ENCODE data around the gene ZBTB40.

Gene ZBTB40

DNA sequence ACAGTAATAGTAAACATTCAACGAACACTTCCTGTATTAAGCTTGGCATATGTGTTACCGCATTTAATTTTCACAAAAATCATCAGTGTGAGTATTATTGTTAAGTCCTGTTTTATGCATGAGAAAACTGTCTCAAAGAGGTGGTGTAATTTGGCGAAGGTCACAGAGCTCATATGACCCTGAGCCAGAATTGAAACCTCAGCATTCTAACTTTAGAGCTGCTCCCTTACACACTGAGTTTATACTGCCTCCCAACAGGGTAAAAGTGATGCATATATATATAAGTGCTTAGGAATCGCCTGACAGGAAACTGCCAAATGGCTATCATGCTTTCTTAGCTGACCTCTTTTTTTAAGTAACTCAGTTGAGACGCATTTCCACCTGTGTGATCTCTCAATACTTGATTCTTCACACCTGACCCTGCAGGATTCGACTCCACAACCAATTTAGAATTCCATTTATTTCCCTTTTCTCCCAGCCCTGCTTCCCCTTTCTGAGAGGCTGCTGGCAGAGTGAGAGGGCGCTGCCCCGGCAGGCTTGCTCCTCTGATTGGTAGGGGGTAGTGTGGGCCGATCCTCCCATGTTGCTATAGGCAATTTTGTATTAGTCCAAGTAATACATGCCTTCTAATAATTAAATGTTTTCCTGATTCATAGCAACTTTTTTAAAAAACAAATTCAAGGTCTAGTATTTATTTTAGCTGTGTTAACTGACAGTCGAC is 40.5 kb downstream of the ZBTB40 start:
- no peak for DNase-seq (ENCODE audit: low spot score)
- TF ChIP-seq, protein P1, sequence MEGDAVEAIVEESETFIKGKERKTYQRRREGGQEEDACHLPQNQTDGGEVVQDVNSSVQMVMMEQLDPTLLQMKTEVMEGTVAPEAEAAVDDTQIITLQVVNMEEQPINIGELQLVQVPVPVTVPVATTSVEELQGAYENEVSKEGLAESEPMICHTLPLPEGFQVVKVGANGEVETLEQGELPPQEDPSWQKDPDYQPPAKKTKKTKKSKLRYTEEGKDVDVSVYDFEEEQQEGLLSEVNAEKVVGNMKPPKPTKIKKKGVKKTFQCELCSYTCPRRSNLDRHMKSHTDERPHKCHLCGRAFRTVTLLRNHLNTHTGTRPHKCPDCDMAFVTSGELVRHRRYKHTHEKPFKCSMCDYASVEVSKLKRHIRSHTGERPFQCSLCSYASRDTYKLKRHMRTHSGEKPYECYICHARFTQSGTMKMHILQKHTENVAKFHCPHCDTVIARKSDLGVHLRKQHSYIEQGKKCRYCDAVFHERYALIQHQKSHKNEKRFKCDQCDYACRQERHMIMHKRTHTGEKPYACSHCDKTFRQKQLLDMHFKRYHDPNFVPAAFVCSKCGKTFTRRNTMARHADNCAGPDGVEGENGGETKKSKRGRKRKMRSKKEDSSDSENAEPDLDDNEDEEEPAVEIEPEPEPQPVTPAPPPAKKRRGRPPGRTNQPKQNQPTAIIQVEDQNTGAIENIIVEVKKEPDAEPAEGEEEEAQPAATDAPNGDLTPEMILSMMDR (IDR thresholded peaks at IDR 0.05; ENCODE audit: borderline replicate concordance, control extremely low read depth, extremely low read depth, insufficient read depth, missing control alignments) = no peak
- in situ Hi-C loops (cut with MboI; ENCODE audit: low sequenced_read_pairs, unreplicated experiment) = no loop called here

GRCh38 chr1:22494144-22494543 is 42.5 kb downstream of the ZBTB40 start:
- DNase-seq (ENCODE audit: low spot score) = no peak
- in situ Hi-C loops (cut with MboI; ENCODE audit: low sequenced_read_pairs, unreplicated experiment) = no loop called here
- TF ChIP-seq, protein P1 (IDR thresholded peaks at IDR 0.05; ENCODE audit: borderline replicate concordance, control extremely low read depth, extremely low read depth, insufficient read depth, missing control alignments) = no peak

- TF ChIP-seq, protein P1 (IDR thresholded peaks at IDR 0.05; ENCODE audit: borderline replicate concordance, control extremely low read depth, extremely low read depth, insufficient read depth, missing control alignments) = no peak
- in situ Hi-C loops (cut with MboI; ENCODE audit: low sequenced_read_pairs, unreplicated experiment) = no loop called here
- DNase-seq (ENCODE audit: low spot score) = no peak
These were observed 43.4 kb downstream of the ZBTB40 start for GRCh38 chr1:22494943-22495579.

- DNase-seq (ENCODE audit: low spot score) = no peak
- TF ChIP-seq, protein P1 (IDR thresholded peaks at IDR 0.05; ENCODE audit: borderline replicate concordance, control extremely low read depth, extremely low read depth, insufficient read depth, missing control alignments) = no peak
- in situ Hi-C loops (cut with MboI; ENCODE audit: low sequenced_read_pairs, unreplicated experiment) = no loop called here
These were observed 45.0 kb downstream of the ZBTB40 start for GRCh38 chr1:22496536-22497160.

- no peak for DNase-seq (ENCODE audit: low spot score)
- TF ChIP-seq, protein P1 (IDR thresholded peaks at IDR 0.05; ENCODE audit: borderline replicate concordance, control extremely low read depth, extremely low read depth, insufficient read depth, missing control alignments) = no peak
- in situ Hi-C loops (cut with MboI; ENCODE audit: low sequenced_read_pairs, unreplicated experiment) = no loop called here
These were observed 46.8 kb downstream of the ZBTB40 start for GRCh38 chr1:22498463-22498862.

DNA sequence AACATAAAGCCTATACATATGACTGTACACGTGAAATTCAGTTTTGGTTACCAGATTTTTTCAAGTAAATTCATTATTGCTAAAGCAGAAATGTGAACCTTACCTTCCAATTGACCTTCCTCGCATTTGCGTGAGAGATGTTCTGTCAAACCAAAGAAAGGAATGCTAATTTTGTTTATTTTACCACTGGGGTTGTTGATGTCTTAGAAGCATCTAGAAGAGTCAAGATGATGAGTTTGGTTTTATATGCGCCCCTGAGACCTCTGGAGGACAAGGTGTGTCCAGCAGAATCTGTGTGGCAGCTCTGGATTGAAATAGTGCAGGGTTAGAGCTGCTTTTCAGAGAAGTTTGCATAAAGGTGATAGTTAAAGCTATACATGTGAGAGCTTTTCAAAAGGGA is 48.4 kb downstream of the ZBTB40 start:
- in situ Hi-C loops (cut with MboI; ENCODE audit: low sequenced_read_pairs, unreplicated experiment) = no loop called here
- TF ChIP-seq, protein P1 (IDR thresholded peaks at IDR 0.05; ENCODE audit: borderline replicate concordance, control extremely low read depth, extremely low read depth, insufficient read depth, missing control alignments) = no peak
- no peak for DNase-seq (ENCODE audit: low spot score)

Measured in GM13976 (cell line).